HG02970 (cell line): ENCODE data around the gene RPS15.

Experiments
- ATAC-seq: cut with Tn5 transposase; IDR thresholded peaks from one replicate; pipeline ENCODE4 v1.9.1; 2021; ENCODE audit warnings: mild to moderate bottlenecking, moderate library complexity, moderate number of reproducible peaks; ENCODE audit not compliant: unreplicated experiment, low FRiP score

The RPS15 gene

DNA sequence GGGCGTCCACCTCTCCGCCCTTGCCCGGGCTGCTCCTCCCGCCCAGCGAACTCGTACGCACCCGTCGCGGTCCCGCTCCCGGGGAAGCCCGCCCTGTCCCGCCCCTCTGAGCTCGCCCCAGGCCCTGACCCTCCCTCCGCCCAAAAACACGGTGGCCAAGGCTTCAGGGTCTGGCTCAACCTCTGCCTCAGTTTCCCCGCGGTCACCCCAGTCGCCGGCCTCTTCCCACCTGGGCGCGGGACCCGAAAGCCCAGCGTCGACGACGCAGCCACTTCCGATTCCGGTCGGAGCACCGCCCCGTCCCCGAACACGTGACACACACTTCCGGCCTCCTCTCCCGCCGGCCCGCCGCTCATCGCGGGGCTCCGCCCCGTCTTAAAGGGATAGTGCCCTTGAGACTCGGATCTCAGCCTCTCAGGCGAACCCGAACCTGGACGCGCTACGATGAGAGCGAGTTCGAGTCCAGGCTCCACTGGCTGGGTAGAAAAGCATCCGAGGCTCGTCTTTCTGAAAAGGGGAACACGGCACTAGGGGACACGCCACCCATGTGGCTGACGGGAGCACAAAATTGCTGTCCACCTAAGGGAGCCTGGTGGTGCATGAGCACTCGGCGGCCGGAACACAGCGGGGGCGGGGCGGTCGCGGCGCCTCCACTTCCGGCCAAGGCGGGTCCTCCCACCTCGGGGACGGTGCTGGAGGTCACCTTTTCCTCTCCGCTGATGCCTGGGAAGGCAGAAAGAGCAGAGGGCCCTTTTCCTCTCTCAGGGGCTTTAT, 40.9 kb downstream of the RPS15 start, which contains the start of gene C19orf25:
Gene C19orf25 (minus strand): TSS at position 282 of the 774 bp plus-strand sequence. CDS start 312 bp downstream, outside the sequence.
- ATAC-seq, result peak; percentile 80

DNA sequence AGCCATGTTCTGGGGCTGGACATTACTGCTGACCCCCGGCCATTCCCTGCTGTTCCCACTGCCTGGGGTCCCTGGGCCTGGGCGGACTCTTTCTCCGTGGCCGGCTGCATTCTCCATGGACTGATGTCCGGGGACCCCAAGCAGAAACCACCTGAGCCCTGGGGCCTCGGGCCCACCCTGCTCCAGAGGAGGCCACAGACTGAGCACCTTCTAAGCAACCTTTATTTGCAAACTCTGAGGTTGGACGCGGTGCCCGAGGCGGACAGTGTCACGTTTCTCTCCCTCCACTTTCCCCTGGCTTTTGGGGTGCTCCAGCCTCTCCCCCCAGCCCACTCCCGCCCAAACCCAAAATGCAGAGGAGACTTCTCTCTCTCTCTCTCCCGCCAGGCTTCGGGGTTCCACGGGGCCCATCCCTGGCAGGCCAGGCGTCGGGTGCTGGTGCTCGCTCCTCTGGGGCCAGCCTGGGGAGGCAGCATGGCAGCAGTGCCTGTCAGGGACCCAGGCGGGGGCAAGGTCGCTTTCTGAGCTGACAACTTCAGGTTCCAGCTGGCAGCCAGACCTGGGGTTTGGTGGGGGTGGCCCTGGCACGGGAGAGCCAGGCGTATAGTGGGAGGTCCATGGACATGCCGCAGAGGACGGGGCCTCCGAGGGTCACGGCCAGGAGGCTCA, 43.2 kb downstream of the RPS15 start:
- ATAC-seq, result no peak

DNA sequence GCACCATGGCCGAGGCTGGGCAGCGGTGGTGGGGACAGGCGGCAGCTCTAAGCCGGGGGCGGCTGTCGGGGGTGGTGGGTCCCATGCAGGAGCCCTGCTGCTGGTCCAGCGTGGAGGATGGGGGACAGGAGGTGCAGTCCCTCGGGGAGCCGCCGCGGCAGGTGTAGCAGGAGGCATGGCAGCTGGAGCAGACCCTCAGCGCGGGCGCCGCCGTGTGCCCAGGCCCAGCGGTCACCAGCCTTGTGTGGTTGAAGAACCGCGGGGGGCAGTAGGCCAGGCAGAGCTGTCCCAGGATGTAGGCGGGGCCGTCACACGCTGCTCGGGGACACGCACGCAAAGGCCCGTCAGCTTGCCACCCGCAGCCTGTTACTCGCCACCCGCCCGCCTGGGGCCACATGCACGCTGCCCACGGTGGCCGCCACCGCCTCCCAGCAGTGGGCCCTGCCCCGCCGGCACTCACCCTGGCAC, 43.7 kb downstream of the RPS15 start:
- ATAC-seq, result no peak

DNA sequence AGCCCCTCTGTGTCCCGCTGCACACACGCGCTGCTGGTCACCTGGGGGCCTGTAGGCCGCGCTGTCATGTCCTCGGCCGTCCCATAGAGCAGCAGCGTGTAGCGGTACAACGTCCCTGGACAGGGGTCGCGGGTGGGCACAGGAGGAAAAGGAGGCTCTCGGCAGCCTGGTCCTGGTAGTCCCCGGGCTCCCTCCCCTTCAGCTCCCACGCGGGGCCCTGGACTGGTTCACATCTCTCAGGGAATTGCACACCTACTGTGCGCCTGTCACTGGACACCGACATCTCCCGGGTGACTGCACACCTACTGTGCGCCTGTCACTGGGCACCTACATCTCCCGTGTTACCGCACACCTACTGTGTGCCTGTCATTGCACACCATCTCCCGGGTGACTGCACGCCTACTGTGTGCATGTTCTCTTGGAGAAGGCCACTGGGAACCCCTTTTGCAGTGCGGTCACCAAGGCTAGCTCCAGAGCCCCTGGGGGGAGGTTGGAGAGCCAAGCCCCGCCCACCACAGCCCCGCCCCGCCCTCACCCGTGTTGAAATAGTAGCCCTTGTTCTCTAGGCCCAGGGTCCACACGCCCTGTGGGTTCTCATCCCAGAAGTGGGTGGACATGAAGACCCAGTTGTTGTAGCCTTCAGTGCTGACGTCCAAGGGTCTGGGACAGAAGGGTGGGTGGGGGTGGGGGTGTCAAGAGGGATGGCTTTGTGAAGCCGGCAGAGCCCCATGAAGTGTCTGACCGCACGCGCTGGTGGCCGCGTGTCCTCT, 44.4 kb downstream of the RPS15 start:
- ATAC-seq, result no peak

DNA sequence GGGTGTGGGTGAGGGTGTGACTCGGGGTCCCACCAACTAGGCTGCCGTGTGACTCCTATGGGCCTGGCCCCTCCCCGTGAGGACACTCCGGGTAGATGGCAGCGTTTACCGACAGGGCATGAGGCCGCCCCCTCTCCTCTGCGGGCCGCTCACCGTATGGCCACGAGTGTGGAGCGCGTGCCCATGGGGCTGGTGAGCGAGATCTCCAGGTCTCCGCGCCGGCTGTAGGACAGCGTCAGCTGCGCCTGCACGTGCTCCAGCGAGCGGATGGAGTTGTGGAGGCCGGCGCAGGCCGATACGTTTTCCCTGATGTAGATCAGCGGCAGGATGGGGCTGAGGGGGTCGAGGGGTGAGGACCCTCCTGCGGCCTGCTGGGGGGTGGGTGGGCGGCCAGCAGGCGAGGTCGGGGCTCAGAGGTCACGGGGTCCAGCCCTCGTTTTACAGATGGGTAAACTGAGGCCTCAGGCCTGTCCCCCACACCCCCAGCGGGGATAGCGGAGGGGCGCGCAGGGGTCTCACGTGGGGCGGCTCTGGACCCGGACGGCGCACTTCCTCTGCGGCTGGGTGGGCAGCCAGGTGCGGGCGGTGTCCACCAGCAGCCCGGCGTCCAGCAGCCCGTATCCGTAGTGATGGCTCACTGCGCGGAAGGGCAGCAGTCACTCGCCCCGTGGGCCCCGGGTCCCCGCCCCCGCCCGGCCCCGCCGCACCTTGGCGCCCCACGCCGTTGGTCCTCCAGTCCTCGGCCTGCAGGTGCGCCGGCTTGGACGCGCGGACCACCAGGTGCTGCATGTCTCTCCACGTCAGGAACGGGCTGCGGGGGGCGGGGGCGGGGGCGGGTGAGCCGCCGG, 45.2 kb downstream of the RPS15 start:
- ATAC-seq, result no peak

DNA sequence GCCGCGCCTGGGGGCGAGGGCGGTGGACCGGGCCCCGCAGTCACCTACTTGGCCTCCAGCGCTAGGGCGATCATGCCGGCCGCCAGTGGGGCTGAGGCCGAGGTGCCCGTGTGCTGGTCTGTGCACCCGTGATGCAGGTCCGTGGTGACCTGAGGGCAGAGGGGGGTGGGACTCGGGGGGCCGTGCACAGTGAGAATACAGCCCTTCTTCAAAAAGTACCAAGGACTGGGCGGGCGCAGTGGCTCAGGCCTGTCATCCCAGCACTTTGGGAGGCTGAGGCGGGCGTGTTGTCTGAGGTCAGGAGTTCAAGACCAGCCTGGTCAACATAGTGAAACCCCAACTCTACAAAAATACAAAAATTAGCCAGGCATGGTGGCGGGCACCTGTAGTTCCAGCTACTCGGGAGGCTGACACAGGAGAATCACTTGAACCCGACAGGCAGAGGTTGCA, 45.8 kb downstream of the RPS15 start:
- no peak for ATAC-seq

DNA sequence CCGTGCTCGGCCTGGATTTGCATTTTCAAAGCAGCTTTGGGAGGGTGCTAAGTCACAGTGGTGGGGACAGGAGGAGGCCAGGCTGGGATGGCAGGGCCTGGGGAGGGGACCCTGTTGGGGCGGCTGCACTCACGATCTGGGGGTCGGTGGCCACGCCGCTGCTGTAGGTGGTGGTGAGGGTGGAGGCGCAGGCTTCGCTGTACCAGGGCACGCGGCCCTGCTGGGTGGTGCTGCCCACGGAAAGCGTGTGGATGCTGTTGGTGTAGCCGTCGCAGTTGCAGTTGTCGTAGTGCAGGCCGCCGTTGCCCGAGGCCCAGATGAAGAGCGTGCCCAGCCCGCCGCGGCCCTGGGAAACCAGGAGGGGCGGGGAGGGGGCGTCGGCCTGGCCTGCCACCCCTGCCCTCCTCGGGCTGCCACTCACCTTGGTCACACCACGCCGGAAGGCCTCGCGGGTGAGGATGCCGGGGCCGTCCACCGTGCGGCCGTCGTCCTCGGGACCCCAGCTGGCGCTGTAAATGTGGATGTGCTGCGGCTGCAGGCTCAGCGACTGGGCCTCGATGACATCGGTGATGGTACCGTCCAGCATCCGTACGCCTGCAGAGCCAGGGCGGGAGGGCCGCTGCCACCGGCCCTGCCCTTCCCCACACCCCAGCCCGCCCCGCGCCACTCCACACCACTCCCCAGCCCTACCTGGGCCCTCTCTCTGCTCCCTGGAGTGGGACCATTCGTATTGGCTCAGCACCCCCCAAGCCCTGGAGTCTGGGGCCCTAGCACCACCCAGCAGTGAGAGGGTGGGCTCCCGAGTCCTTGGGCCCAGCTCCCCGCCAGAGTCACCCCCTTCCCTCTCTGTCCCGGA, 48.8 kb downstream of the RPS15 start:
- no peak for ATAC-seq

DNA sequence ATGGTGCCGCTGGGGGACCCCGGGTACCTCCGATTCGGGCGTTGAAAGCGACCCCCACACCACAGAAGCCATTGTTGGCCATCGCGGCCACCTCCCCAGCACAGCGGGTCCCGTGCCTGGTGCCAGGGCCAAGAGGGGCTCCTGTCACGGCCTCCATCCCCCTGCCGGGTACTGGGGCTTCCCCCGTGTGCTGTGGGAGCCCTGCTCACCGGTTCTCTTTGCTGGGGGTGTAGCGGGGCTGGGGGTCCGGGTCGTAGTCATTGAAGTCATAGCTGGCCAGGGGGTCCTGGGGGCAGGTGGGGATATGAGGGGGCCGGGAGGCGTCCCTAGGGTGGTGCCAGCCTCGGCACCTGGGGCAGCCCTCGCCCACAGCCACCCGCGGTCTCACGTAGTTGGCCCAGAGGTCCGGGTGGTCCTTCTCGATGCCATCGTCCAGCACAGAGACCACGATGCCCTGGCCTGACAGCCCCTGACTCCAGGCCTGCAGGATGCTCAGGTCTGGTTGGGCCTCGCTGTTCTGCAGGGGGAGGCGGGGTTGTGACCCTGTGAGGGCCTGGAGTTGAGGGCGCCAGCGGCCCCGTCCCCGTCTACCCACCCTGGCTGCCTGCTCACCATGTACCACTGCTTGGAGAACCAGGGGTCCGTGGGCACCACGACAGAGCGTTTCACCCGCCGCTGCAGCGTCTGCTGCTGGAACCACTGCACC, 49.5 kb downstream of the RPS15 start:
- no peak for ATAC-seq

DNA sequence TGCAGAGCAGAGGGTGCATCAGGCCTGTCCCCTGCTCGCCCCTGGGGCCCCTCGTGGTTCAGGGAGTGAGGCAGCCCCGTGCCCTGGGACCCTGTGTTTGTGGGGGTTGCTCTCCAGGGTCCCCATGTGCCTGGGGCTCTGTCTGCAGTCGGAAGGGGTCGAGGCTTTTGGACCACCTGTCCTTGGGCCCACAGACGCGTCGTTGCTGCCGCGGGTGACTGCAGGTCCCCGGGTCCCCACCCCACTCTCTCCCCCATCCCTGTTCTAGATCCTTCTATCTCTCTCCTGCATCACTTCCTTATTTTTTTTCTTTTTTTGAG, 50.0 kb downstream of the RPS15 start:
- no peak for ATAC-seq

DNA sequence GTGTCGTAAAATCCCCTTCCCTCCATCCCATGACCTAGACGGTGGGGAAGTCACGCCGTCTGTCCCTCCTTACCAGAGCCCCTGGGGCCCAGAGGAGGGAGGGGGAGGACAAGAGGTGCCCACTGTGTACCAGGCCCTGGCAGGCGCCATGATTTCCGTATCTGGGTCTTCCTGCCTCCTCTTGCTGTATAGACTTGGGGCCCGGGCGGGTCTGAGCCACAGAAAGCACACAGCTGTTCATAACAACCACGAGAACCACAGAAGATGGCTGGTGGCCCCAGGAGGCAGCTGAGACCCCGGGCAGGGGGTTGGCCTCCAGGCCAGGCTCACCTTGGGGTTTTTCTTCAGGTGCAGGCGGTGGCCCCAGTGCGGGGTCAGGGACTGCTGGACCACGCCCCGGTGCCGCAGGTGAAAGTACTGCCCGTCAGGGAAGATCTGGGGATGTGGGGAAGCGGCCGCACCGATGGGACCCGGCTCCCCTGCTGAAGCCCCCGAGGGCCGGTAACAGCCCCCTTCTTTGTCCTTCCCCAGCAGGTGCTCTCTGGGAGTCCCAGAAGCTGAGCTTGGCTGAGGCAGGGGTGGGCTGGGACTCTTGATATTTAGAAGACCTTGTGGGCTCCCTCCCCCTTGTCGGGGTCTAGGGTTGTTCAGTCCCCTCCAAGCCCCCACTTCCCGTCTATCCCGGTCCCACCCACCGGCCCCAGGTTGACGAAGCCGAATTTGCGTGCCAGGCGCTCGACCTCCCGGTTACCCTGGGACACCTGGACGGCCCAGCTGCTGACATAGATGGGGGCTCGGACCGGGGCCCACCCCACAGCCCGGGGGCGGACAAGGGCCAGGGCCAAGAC, 51.5 kb downstream of the RPS15 start:
- no peak for ATAC-seq
